Mesothelial cell of epicardium (in vitro differentiated cells): ENCODE measurements around the gene HTRA1. TPM values are rescaled to one million over a fixed set of nuclear protein-coding genes. Genes with fewer than 3 reads are reported as not detected.
A peak's percentile ranks its signal among the peaks of the same experiment; 100 is the strongest.

Experiments used
- DNase-seq, 2 experiments: peaks; one replicate each; pipeline ENCODE4 v3.0.0; 2021; ENCODE audit warnings: low spot score in 2 of 2; ENCODE audit not compliant: unreplicated experiment in 2 of 2
- H3K27ac Mint-ChIP-seq: 2 replicates; pipeline ENCODE4 v1.8.0; 2021; ENCODE audit warnings: mixed read lengths
- H3K27me3 Mint-ChIP-seq: 2 replicates; pipeline ENCODE4 v1.8.0; 2021; ENCODE audit warnings: low read depth, mixed read lengths
- H3K36me3 Mint-ChIP-seq: 2 replicates; pipeline ENCODE4 v1.8.0; 2021; ENCODE audit warnings: mixed read lengths
- H3K4me1 Mint-ChIP-seq: 2 replicates; pipeline ENCODE4 v1.8.0; 2021; ENCODE audit warnings: mixed read lengths
- H3K4me3 Mint-ChIP-seq: 2 replicates; pipeline ENCODE4 v1.8.0; 2021; ENCODE audit warnings: mild to moderate bottlenecking, moderate library complexity, mixed read lengths
- H3K9me3 Mint-ChIP-seq: 2 replicates; pipeline ENCODE4 v1.8.0; 2021; ENCODE audit warnings: mixed read lengths
- CTCF ChIP-seq: fragments of 200-600 bp; sonication (generic); IDR thresholded peaks from one replicate; pipeline ENCODE4 v1.5.0; 2021; ENCODE audit warnings: antibody characterized with exemption; ENCODE audit not compliant: unreplicated experiment
- total RNA-seq: library from RNA; stranded (reverse); gene quantifications from 3 replicates; pipeline ENCODE4 v1.2.1, GENCODE V29; 2021

The HTRA1 gene
- total RNA-seq, 1 donor from 2014 or later: 12.2 TPM

DNA sequence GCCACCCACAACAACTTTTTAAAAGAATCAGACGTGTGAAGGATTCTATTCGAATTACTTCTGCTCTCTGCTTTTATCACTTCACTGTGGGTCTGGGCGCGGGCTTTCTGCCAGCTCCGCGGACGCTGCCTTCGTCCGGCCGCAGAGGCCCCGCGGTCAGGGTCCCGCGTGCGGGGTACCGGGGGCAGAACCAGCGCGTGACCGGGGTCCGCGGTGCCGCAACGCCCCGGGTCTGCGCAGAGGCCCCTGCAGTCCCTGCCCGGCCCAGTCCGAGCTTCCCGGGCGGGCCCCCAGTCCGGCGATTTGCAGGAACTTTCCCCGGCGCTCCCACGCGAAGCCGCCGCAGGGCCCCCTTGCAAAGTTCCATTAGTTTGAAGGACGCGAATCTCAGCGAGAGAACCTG lies 461 bp upstream of the HTRA1 start:
- DNase-seq: no peak
- Mint-ChIP-seq H3K4me1 (peaks cover 12% of the 10 kb centered on the region), H3K27ac (no peak overlapping the region), H3K4me3 (peak overlapping the region; percentile 55), H3K9me3 (no peaks in the 10 kb centered on the region), H3K27me3 (peaks cover 69% of the 10 kb centered on the region), H3K36me3 (no peaks in the 10 kb centered on the region)
- TF ChIP-seq CTCF: no peak

- Mint-ChIP-seq H3K4me1 (peaks cover 12% of the 10 kb centered on the region), H3K4me3 (peak overlapping the region; percentile 74), H3K36me3 (no peaks in the 10 kb centered on the region), H3K27ac (no peak overlapping the region), H3K27me3 (peaks cover 80% of the 10 kb centered on the region), H3K9me3 (no peaks in the 10 kb centered on the region)
- TF ChIP-seq CTCF: no peak
- DNase-seq: peak in 1 of 2 experiments; percentile 49
These were observed 578 bp downstream of the HTRA1 start for GRCh38 chr10:122461729-122462532.

- Mint-ChIP-seq H3K27ac (no peak overlapping the region), H3K27me3 (peaks cover 87% of the 10 kb centered on the region), H3K4me1 (peaks cover 12% of the 10 kb centered on the region), H3K9me3 (no peaks in the 10 kb centered on the region), H3K4me3 (peak overlapping the region; percentile 74), H3K36me3 (no peaks in the 10 kb centered on the region)
- no peak for TF ChIP-seq CTCF
- DNase-seq: no peak
These were observed 1.4 kb downstream of the HTRA1 start for GRCh38 chr10:122462533-122463465.

DNA sequence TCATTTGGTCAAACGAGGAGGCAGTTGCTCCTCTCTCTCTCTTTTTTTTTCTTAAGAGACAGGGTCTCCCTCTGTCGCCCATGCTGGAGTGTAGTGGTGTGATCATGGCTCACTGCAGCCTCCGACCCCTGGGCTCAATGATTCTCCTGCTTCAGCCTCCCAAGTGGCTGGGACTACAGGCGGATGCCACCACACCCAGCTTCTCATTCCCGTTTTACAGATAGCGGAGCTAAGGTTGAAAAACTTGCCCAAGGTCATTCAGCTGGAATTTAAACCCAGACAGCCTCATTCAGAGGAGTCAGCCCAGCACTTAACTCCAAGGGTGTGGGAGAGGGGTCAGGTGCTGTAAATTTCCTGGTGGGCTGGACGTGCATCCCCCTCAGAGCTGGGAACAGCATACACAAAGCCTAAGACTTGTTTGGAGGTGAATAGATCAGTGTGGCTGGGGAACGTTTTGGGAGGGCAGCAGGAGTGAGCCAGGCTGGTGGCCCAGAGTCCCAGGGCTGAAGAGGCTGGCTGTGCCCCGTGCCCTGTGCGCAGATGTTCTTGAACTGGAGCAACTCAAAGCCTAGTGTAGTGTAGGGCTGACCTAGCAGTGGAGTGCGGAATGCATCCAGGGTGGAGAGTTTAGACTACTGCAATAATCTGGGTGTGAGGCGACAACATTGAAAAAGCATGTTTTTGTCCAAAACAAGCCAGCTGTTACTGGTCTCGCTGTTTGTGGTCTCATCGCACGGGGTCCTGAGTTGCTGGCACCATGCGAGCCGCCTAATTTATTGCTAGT lies 2.3 kb downstream of the HTRA1 start:
- Mint-ChIP-seq H3K4me1 (peaks cover 12% of the 10 kb centered on the region), H3K9me3 (no peaks in the 10 kb centered on the region), H3K27ac (no peak overlapping the region), H3K4me3 (peak overlapping the region; percentile 38), H3K27me3 (peaks cover 83% of the 10 kb centered on the region), H3K36me3 (no peaks in the 10 kb centered on the region)
- no peak for DNase-seq
- TF ChIP-seq CTCF: no peak

GRCh38 chr10:122464250-122464510 lies 2.8 kb downstream of the HTRA1 start:
- H3K27ac Mint-ChIP-seq: no peak overlapping the region
- peaks cover 12% of the 10 kb centered on the region for H3K4me1 Mint-ChIP-seq
- no peak for TF ChIP-seq CTCF
- no peaks in the 10 kb centered on the region for H3K36me3 Mint-ChIP-seq
- peaks cover 82% of the 10 kb centered on the region for H3K27me3 Mint-ChIP-seq
- no peaks in the 10 kb centered on the region for H3K9me3 Mint-ChIP-seq
- no peak overlapping the region for H3K4me3 Mint-ChIP-seq
- DNase-seq: no peak
